LNCaP clone FGC (cell line): ENCODE measurements around the gene ADAMTS15.

Source experiments
- DNase-seq: peaks from one replicate; pipeline ENCODE4 v3.0.0-alpha.2; 2011; ENCODE audit warnings: low read depth
- H3K4me3 ChIP-seq: 2 replicates; pipeline ENCODE4 v1.5.1; 2011; ENCODE audit warnings: mild to moderate bottlenecking, low read depth, low read length, control low read depth
- TF ChIP-seq, protein P1 (sequence below): IDR thresholded peaks from 2 replicates; pipeline ENCODE4 v1.5.1; 2012; ENCODE audit warnings: mild to moderate bottlenecking; ENCODE audit not compliant: control insufficient read depth, insufficient read depth; ENCODE audit errors: extremely low read depth

Gene ADAMTS15

DNA sequence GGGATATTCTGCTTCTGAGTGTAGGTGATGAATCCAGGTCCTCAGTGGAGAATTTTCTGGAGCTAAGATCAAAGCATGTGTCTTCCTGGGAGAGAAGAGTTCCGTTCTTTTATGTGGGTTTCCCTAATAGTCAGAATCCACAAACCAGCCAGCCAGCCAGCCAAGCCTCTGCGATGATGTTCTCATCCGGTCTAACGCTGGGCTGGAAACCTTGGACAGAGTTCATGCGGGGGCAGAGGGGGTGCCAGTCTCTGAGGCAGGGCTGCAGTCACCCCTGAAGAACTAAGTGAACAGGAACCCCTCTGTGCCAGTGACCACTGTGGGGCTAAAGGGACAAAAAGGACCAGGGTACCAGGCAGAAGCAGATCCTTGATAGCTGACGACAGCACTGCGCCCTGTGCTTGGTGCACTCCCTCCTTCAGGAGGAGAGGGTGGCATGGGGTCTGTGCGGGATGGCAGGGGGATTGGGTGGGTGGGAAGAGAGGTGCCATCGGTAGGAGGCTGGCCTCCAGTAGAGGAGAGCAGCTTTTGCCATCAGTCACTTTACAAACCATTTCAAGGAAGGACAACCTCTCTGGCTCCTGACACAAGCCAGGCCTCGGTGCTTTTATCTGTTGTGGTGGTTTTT lies 27.1 kb downstream of the ADAMTS15 start:
- no peak for DNase-seq
- no peak overlapping the region for H3K4me3 ChIP-seq
- TF ChIP-seq, protein P1, sequence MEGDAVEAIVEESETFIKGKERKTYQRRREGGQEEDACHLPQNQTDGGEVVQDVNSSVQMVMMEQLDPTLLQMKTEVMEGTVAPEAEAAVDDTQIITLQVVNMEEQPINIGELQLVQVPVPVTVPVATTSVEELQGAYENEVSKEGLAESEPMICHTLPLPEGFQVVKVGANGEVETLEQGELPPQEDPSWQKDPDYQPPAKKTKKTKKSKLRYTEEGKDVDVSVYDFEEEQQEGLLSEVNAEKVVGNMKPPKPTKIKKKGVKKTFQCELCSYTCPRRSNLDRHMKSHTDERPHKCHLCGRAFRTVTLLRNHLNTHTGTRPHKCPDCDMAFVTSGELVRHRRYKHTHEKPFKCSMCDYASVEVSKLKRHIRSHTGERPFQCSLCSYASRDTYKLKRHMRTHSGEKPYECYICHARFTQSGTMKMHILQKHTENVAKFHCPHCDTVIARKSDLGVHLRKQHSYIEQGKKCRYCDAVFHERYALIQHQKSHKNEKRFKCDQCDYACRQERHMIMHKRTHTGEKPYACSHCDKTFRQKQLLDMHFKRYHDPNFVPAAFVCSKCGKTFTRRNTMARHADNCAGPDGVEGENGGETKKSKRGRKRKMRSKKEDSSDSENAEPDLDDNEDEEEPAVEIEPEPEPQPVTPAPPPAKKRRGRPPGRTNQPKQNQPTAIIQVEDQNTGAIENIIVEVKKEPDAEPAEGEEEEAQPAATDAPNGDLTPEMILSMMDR: no peak

DNA sequence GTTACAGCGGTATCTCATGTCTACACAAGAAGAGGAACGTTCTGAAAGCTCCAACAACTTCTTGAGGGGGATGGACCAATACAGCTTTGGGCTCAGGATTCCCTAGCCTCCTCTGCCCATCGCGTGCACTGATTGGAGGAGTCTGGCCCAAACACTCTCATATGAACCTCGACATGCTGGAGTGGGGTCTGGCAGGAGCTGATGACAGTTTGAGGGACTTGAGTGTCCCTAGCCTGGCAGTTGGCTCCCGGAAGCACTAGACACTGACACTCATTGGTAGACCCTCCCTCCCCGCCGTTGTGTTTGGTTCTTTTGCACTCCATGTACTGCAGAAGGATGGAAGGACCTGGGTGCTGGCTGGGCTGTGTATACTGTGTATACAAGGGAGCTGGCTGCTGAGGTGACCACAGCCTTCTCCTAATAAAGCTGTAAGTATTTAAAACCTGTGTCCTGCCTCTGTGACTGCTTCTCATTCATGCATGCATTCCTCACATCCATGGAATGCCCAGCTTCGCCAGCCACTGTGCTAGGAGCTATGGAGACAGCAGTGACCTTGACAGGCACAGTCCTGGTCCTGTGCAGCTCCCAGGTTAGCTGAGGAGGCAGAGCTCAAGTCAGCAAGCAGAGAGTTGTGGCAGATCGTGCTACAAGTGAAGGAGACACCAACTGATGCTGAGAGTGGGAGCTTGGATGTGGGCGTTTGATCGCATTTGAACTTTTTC lies 27.9 kb downstream of the ADAMTS15 start:
- DNase-seq: no peak
- no peak overlapping the region for H3K4me3 ChIP-seq
- TF ChIP-seq, protein P1: no peak

DNA sequence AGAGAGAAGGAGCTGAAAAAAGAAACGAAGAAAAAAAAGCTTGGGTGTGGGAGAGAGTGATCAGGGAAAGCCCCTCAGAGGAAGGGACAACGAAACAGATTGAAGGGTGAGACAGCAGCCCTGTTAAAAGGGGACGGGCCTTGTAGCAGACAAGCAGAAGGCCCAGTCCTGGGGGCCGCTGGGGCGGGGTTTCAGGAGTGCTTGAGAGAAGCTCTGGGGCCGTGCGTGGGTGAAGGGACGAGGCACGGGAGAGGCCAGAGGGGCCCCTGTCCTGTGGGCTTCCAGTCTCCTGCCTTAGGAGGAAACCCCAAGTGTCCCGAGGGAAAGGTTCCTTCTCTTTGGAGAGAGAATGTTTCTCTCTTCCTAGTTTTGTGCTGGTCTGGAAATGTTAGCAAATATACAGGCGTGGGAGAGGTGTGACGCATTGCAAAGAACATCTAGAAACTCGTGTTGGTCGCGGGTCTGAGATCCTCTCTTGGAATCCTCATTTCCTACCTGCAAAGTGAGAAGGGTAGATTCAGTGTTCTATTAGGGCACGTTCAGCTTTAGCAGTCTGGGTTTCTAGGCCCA lies 28.6 kb downstream of the ADAMTS15 start:
- TF ChIP-seq, protein P1: no peak
- no peak for DNase-seq
- no peak overlapping the region for H3K4me3 ChIP-seq

DNA sequence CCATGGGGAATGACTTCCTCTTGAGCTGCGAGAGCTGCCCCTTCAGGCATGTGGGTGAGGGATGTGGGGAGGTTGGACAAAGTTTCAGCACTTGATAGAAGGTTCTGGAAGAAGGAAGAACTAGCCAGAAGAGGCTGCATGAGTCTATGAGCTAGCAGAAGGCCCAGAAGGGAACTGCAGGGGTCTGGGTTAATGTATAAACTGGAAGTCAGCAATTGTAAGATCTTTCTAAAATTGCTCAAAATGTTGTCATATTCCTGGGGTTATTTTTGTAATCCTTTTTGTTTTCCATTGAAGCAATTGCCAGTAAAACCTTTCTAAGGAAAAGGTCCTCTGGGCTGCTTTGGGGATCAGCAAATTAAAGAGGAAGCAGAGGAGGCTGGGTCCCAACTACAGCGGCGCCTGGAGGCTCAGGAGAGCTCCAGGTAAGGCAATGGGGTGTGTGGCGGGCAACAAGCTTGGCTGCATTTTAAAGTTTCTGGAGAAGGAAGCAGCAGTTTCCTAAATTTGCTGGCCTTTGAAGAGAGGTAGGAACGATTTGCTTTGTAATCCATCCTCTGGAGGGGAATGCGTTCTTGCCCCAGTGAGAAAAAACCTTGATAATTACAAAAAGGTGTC lies 29.2 kb downstream of the ADAMTS15 start:
- TF ChIP-seq, protein P1: no peak
- DNase-seq: no peak
- H3K4me3 ChIP-seq: no peak overlapping the region

DNA sequence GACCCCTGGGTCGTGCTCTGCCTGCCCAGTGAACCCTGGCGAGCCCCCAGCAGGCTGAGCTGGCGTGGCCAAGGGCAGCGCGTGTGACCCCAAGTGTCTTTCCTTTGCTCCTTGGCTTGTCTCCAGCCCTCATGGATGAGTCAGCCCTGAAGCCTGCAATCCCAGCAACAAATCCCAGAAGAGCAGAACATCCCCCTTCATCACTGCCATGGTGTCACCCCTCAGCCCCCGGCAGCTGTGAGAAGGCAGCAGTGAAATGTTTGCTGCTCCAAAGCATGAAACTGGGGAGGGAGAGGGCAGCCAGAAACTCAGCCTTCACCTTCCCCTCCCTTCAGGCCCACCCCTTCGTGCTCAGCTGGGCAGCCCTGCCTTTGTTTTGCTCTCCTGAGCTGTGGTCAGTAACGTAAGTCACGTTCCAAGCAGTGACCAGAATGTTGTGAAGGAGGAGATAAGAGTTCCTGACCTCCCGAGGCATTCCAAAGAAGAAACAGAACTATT lies 29.8 kb downstream of the ADAMTS15 start:
- TF ChIP-seq, protein P1: no peak
- no peak for DNase-seq
- no peak overlapping the region for H3K4me3 ChIP-seq

DNA sequence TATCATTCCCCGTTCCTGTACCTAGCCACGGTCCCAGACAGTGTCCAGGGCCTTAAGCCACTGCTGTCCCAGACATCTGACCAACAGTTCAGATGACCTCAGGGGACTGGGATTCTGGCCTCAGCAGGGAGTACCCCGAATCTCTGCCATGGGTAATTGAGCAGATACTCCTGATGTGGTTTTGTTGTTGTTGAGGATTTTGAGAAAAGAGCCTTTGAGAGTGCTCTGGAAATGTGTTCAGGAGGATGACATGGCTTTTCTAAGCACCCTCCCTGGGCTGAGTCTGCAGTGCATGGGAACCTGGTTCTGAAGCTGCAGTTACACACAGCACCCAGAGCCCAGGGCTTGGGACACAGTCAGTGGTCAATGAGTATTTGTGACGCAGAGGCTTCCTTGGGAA lies 30.4 kb downstream of the ADAMTS15 start:
- no peak for DNase-seq
- no peak overlapping the region for H3K4me3 ChIP-seq

More for the DNA sequence above, 30.4 kb downstream of the ADAMTS15 start:
- TF ChIP-seq, protein P1: no peak
